IPS-11a (cell line): ENCODE data around the gene GPSM1.

ENCODE experiments used
- H3K4me3 ChIP-seq: one replicate; pipeline ENCODE4 v1.5.1; 2013; ENCODE audit warnings: low read depth, low read length, control low read depth

The GPSM1 gene

GRCh38 chr9:136304456-136304855 lies 22.9 kb upstream of the GPSM1 start:
- no peak overlapping the region for H3K4me3 ChIP-seq

GRCh38 chr9:136304981-136305380 lies 22.4 kb upstream of the GPSM1 start:
- no peak overlapping the region for H3K4me3 ChIP-seq

GRCh38 chr9:136305804-136306203 lies 21.5 kb upstream of the GPSM1 start:
- no peak overlapping the region for H3K4me3 ChIP-seq

- no peak overlapping the region for H3K4me3 ChIP-seq
These were observed 20.8 kb upstream of the GPSM1 start for GRCh38 chr9:136306211-136307208.

GRCh38 chr9:136307215-136307750 lies 20.1 kb upstream of the GPSM1 start:
- H3K4me3 ChIP-seq: no peak overlapping the region

GRCh38 chr9:136308006-136308701 lies 19.2 kb upstream of the GPSM1 start:
- no peak overlapping the region for H3K4me3 ChIP-seq

- H3K4me3 ChIP-seq: no peak overlapping the region
These were observed 18.7 kb upstream of the GPSM1 start for GRCh38 chr9:136308702-136309053.

- H3K4me3 ChIP-seq: no peak overlapping the region
These were observed 18.1 kb upstream of the GPSM1 start for GRCh38 chr9:136309101-136309801.

- no peak overlapping the region for H3K4me3 ChIP-seq
These were observed 17.5 kb upstream of the GPSM1 start for GRCh38 chr9:136309806-136310220.

- no peak overlapping the region for H3K4me3 ChIP-seq
These were observed 16.9 kb upstream of the GPSM1 start for GRCh38 chr9:136310273-136311030.

- H3K4me3 ChIP-seq: no peak overlapping the region
These were observed 16.0 kb upstream of the GPSM1 start for GRCh38 chr9:136311051-136312008.

- H3K4me3 ChIP-seq: no peak overlapping the region
These were observed 15.3 kb upstream of the GPSM1 start for GRCh38 chr9:136312009-136312375.

GRCh38 chr9:136312436-136312835 lies 14.9 kb upstream of the GPSM1 start:
- no peak overlapping the region for H3K4me3 ChIP-seq

GRCh38 chr9:136313111-136314055 lies 14.0 kb upstream of the GPSM1 start:
- no peak overlapping the region for H3K4me3 ChIP-seq

GRCh38 chr9:136314056-136314416 lies 13.3 kb upstream of the GPSM1 start:
- H3K4me3 ChIP-seq: no peak overlapping the region

- H3K4me3 ChIP-seq: no peak overlapping the region
These were observed 12.4 kb upstream of the GPSM1 start for GRCh38 chr9:136314944-136315343.

GRCh38 chr9:136316271-136316751 lies 11.0 kb upstream of the GPSM1 start:
- H3K4me3 ChIP-seq: no peak overlapping the region
